Fibroblast of peridontal ligament (primary cell): Measurements from ENCODE around the gene RBL2.
"Not testable (repeated sequence)": the region's sequence is repeated elsewhere in the genome, so short reads cannot be mapped to it uniquely, and the experiment has no call there.

ENCODE experiments used
- DNase-seq: peaks from one replicate; pipeline ENCODE4 v3.0.0-alpha.2; 2010; ENCODE audit errors: extremely low read depth

Gene RBL2, protein sequence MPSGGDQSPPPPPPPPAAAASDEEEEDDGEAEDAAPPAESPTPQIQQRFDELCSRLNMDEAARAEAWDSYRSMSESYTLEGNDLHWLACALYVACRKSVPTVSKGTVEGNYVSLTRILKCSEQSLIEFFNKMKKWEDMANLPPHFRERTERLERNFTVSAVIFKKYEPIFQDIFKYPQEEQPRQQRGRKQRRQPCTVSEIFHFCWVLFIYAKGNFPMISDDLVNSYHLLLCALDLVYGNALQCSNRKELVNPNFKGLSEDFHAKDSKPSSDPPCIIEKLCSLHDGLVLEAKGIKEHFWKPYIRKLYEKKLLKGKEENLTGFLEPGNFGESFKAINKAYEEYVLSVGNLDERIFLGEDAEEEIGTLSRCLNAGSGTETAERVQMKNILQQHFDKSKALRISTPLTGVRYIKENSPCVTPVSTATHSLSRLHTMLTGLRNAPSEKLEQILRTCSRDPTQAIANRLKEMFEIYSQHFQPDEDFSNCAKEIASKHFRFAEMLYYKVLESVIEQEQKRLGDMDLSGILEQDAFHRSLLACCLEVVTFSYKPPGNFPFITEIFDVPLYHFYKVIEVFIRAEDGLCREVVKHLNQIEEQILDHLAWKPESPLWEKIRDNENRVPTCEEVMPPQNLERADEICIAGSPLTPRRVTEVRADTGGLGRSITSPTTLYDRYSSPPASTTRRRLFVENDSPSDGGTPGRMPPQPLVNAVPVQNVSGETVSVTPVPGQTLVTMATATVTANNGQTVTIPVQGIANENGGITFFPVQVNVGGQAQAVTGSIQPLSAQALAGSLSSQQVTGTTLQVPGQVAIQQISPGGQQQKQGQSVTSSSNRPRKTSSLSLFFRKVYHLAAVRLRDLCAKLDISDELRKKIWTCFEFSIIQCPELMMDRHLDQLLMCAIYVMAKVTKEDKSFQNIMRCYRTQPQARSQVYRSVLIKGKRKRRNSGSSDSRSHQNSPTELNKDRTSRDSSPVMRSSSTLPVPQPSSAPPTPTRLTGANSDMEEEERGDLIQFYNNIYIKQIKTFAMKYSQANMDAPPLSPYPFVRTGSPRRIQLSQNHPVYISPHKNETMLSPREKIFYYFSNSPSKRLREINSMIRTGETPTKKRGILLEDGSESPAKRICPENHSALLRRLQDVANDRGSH

DNA sequence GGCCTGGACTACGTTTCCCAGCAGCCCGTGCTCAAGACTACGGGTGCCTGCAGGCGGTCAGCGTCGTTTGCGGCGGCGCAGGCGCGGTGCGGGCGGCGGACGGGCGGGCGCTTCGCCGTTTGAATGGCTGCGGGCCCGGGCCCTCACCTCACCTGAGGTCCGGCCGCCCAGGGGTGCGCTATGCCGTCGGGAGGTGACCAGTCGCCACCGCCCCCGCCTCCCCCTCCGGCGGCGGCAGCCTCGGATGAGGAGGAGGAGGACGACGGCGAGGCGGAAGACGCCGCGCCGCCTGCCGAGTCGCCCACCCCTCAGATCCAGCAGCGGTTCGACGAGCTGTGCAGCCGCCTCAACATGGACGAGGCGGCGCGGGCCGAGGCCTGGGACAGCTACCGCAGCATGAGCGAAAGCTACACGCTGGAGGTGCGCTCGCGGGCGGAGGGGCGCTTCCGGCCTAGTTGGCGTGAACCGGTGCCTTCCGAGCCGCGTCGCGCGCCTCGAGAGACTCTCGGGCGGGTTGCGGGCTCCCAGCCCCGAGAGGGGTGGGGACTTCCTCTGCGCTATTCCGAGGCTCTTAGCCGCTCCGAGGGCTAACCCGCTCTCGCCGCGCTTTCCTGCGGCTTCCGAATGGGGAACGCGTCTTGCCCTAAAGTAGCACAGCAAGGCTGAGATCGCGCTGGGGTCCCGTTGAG, at the start of gene RBL2:
RBL2 (plus strand) TSS at position 95 of the 689 bp plus-strand sequence; CDS start at position 181, 86 bp downstream.
- DNase-seq: peak; percentile 71

DNA sequence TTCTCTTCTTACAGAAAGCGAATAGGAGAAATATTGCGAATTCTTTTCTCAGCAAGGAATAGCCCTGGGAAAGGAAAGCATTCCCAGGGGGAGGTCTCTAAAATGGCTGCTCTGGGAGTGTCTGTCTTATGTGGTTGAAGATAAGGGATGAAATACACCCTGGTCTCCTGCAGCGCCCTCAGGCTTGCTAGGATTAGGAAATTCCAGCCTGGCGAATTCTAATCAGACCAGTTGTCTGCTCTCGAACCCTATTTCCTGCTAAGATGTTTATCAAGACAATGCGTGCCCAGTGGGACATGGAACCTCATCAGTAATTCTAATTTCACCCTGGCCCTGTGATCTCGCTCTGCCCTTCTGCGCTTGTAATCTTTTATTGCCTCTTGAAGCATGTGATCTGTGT, 49.7 kb upstream of the RBL2 start:
- not testable (repeated sequence) for DNase-seq

DNA sequence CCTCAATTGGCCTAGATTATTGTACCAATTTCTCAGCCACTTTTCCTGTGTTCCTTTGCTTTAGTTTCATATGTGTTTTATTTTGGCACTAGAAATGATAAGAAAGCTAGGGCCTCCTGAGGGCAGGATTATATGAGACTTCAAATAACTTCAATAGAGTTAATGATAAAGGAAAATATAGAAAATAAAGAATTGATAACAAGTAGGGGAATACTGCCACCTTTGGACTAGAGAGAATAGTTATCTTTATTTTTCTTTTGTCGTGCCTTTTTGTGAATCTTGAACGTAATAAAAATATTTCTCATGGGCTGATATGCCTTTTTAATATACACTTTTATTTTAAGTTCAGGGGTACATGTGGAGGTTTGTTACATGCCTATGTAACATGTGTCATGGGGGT, 29.3 kb upstream of the RBL2 start:
- peak; percentile 14 for DNase-seq

DNA sequence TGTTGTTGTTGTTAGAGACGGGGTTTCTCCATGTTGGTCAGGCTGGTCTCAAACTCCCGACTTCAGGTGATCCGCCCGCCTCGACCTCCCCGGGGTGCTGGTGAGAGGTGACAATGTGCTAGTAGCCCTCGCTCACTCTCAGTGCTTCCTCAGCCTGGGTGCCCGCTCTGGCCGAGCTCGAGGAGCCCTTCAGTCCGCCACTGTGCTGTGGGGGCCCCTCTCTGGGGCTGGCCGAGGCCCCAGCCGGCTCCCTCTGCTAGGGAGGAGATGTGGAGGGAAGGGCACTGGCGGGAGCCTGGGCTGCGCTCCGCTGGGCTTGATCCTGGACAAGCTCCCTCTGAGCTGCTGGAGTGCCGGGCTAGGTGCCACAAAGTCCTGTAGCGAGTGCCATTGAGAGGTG, 21.7 kb upstream of the RBL2 start:
- no peak for DNase-seq

DNA sequence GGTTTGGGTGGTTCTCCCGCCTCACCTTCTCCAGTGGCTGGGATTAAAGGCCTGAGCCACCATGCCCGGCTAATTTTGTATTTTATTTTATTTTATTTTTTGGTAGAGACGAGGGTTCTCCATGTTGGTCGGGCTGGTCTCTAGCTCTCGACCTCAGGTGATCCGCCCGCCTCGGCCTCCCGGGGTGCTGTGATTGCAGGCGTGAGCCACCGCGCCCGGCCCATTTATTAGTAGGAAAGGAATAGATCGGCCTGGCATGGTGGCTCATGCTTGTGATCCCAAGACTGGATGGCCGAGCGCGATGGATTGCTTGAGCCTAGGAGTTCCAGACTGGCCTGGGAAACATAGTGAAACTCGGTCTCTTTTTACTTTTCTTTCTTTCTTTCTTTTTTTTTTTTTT, 20.4 kb upstream of the RBL2 start:
- no peak for DNase-seq

DNA sequence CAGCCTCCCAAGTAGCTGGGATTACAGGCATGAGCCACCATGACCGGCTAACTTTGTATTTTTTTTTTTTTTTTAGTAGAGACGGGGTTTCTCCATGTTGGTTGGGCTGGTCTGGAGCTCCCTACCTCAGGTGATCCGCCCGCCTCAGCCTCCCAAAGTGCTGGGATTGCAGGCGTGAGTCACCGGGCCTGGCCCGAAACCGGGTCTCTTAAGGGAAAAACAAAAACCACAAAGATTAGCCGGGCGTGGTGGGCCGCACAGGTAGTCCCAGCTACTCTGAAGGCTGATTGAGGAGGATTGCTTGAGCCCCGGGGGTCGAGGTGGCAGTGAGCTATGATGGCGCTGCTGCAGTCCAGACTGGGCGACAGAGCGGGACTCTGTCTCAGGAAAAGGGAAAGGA, 19.9 kb upstream of the RBL2 start:
- DNase-seq: no peak

DNA sequence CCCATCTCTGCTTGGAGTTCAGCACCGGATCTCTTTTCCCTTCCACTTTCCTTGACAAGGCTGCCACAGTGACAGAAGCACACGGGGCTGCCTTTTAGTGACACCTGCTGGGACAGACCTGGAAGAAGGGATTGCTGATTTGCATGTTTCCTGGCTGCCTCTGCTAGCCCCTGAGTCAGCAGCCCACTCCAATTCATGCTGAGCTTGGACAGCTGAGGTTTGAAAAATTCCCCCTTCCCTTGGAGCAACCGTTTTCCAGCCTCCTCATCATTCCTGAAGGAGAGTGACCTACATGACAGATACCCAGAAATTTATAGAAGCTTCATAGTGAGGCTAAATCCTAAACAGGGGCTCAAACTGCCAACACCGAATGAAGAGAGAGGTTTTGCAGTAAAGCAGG, 18.8 kb upstream of the RBL2 start:
- no peak for DNase-seq

DNA sequence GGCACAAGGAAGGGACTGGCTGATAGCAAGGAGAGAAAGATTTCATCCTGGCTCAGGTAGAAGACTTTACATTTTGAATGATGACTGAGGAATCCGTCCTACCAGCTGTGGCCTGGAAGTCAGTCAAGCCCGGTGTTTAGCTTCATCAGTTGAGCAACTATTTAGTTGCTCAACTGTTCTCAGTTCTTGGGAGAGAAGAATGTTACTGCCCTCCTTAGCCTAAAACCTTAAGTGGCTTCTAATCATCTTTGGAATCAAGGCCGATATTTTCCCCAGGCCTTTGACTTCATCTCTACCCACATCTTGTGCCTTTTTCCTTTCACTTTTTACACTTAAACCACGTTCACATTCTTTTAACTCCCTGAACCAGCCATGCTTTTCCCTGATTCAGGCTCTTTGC, 17.3 kb upstream of the RBL2 start:
- DNase-seq: peak; percentile 58

DNA sequence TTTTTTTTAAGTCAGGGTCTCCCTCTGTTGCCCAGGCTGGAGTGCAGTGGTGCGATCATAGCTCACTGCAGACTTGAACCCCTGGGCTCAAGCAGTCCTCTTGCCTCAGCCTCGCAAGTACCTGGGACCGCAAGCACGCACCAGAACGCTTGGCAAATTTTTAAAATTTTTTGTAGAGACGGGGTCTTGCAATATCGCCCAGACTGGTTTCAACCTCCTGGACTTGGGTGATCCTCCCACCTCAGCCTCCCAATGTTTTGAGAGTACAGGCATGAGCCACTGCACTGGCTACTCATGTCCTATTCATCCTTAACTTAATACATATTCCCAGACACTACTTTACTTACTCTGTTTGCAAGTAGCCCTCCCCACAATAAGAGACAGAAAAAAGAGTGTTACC, 16.3 kb upstream of the RBL2 start:
- no peak for DNase-seq

DNA sequence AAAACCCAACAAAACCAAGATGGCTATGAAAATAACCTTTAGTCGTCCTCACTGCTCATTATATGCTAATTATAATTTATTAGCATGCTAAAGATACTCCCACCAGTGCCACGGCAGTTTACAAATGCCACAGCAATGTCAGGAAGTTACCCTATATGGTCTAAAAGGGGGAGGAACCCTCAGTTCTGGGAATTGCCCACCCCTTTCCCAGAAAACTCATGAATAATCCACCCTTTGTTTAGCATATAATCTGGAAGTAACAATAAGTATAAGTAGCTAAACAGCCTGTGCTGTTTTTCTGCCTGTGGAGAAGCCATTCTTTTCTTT, 14.9 kb upstream of the RBL2 start:
- not testable (repeated sequence) for DNase-seq

DNA sequence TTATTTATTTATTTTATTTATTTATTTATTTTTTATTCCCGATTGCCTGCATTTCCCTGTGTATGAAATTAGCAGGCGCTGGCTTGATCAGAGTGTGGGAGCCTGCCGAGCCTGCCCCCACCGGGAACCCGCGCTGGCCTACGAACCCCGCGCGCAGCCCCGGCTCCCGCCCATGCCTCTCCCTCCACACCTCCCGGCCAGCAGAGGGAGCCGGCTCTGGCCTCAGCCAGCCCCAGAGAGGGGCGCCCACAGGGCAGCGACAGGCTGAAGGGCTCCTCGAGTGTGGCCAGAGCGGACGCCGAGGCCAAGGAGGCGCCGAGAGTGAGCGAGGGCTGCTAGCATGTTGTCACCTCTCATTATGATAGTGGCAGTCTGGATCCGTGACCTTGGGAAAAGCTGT, 13.0 kb upstream of the RBL2 start:
- no peak for DNase-seq

DNA sequence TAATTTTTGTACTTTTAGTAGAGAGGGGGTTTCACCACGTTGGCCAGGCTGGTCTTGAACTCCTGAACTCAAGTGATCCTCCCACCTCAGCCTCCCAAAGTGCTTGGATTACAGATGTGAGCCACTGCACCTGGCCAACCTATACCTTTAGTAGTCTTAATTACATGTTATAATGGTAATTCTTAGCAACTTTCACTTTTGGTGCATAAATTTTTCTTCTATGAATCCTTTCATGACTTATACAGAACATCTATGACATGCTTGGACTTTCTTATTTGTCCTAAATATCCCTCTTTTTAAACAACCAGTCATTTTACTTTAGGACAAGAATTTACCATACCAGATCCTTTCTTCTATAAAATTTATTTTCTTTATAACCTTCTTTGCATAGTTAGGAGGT, 10.3 kb upstream of the RBL2 start:
- DNase-seq: not testable (repeated sequence)

DNA sequence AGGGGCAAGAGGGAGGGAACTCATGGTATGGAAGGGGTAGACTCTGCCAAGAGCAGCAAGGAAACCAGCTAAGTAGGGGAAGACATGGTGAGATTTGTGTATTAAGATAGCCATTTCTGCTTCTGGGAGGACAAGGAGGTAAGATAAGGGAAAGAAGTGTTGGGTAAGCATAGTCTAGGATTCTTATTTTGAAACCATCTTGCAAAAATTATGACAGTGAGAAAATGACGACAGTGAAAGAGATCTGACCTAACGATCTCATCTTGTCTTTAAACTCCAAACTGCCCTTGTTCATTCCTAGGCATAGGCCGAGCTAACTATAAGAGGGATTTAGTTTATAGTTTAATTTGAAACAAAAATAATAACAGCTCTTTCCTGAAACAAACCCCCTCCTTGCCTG, 5.6 kb upstream of the RBL2 start:
- no peak for DNase-seq

DNA sequence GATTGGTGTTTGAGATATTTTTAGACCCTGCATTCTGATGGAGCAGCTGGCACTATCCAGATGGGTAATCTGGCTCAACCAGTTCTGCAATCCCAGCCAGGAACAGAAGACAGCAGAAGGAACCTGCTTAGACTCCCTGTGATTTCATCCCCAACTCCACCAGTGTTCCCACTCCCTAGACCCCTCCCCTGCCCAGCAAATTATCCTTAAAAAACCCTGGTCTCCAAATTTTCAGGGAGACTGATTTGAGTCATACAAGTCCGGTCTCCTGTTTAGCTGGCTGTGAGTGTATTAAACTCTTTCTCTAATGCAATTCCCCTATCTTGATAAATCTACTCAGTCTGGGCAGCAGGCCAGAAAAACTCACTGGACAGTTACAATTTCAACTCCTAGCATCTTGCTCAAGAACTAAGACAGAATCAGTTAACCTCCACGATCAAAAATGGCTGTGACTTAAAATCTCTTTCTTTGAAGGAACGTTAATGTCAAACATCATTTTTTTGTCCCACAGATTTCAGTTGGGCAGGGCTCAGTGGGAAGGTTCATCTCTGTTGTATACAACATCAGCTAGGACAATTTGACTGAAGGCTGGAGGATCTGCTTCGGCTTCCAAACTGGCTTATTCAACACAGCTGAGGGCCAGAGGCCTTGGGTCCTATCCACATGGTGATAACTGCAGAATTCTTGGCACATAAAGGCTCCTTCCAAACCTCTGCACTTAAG, 4.9 kb upstream of the RBL2 start:
- DNase-seq: peak; percentile 45

DNA sequence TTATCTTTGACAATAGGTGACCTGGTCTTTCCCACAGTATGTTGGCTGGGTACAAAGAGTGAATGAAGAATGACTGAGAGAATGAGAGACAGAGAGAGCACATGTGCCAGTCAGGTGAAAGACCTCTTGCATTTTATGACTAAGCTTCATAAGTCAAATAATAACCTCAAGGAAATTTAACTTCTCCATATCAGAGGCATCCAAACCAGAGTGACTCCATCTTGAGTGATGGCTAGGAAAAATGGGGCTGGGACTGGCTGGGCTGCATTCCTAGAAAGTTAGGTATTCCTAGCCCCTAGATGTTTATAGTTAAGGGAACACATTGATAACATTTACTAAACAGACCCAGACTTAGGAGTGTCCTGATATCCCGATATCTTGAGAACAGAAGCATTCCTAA, 3.9 kb upstream of the RBL2 start:
- DNase-seq: no peak

DNA sequence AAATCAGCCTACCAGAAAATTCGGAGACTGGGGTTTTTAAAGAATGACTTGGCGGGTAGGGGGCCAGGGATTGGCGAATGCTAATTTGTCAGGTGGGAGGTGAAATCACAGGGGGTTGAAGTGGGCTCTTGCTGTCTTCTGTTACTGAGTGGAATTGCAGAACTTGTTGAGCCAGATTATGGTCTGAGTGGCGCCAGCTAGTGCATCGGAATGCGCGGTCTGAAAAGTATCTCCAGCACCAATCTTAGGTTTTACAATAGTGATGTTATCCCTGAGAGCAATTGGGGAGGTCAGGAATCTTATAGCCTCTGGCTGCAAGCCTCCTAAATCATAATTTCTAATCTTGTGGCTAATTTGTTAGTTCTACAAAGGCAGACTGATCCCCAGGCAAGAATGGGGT, 762 bp upstream of the RBL2 start:
- peak; percentile 29 for DNase-seq

DNA sequence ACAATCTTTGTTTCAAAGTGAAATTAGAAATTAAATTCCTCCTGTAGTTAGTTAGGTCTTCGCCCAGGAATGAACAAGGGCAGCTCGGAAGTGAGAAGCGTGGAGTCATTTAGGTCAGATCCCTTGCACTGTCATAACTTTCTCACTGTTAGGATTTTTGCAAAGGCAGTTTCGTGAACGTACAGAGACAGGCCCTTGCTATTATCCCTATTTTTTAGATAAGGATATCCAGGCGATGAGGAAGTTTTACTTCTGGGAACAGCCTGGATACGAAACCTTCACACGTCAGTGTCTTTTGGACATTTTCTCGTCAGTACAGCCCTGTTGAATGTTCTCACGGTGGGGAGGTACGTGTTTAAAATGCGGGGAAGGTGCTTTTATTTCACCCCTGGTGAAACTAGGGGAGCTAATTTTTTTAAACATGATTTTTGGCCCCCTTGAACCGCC, 318 bp upstream of the RBL2 start:
- DNase-seq: no peak

DNA sequence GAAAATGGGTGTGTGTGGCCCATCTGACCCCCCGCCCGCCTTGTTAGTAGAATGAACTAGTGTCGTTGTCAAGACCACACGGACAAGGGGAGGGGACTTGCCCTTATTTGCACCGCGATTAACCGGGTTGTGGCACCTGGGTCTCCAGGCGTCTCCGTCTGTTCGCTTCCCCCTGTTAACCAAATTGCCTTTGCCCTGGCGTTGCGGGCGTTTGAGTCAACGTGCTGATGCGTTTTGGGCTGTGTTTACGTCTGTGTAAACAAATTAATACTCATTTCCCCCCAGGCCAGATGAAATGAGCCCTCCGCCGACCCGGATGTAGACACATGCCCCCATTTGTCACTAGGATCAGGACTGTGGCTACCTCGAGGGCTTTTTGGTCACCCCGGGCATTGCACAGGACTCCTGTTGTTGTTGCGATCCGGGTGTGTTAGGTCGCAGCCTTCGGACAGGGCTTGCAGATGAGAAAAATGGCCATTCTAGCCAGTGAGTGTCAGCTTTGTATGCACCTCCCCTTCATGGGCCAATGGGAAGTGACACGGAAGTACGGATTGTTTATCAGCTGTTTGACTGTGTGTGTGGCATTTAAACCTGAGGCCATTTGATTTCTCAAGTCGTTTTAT, 906 bp downstream of the RBL2 start:
- DNase-seq: peak; percentile 84

DNA sequence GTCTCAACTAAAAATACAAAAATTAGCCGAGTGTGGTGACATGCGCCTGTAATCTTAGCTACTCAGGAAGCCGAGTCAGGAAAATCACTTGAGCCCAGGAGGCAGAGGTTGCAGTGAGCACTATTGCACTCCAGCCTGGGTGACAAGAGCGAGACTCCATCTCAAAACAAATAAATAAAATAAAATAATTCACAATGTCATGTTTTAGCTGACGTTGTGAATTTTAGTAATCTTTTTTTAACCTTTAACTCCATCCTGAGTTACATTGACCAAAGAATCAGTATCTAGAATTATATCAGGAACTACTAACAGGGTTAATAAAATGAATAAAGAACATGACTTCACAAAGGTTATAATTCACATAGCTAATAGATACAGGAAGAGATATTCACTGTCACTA, 5.9 kb downstream of the RBL2 start:
- no peak for DNase-seq

DNA sequence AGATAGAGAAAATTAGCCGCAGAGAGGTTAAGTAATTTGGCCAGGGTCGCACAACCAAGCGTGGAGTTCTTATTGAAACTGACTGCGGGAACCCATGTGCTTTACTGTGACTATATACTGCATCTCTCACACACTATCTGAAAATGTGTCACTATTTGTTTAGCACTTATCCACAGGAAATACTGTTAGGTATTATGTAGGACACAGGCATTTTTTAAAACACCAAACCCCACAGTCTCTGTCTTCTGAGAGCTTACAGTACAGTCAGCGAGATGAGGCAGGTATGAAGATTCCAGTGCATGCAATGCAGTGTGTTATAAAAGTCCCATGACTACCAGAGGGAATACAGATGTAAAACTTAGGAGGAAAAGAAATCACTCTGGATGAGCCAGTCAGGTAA, 11.3 kb downstream of the RBL2 start:
- no peak for DNase-seq

DNA sequence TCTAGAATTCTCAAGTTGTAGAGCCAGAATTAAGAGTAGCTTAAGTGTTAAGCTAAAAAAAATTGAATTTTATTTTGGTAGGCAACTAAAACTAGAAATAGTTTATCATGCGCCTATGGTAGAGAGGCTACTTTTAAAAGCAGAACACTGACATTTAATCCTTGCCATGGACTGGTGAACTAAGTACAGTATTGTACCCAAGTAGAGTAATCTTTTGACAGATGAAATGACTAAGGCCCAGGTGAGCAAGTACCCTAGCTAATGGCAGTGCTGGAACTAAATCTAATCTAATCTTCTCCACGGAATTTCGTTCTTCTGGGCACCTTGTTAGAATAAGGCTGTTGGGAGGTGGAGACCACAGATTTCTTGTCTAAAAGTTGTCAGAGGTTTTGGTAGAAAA, 11.8 kb downstream of the RBL2 start:
- no peak for DNase-seq
